ENCODE data around the gene GPR108. TPM values are rescaled to one million over a fixed set of nuclear protein-coding genes. Genes with fewer than 3 reads are reported as not detected.

Gene GPR108
- total RNA-seq, 1 donor from 2014 or later, result 72.8 TPM

DNA sequence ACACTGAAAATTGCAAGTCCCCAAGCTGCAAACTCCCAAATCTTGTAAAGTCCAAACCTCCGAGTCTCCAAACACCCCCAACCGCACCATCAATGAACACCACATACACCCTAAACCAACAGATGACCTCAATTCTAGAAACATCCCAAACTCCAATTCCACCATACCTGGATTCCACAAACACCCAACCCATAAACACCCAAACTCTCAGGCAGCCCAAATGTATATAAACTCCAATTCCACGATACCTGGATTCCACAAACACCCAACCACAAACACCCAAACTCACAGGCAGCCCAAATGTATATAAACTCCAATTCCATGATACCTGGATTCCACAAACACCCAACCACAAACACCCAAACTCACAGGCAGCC, 17.4 kb downstream of the GPR108 start:
- no peak overlapping the region for H3K4me3 Mint-ChIP-seq (ENCODE audit: low read depth)
- no peaks in the 10 kb centered on the region for H3K36me3 Mint-ChIP-seq (ENCODE audit: insufficient read depth)
- no peak overlapping the region for H3K27ac Mint-ChIP-seq
- H3K9me3 Mint-ChIP-seq (ENCODE audit: low read depth), result no peaks in the 10 kb centered on the region
- H3K27me3 Mint-ChIP-seq, result peaks cover 16% of the 10 kb centered on the region
- TF ChIP-seq, protein P1, sequence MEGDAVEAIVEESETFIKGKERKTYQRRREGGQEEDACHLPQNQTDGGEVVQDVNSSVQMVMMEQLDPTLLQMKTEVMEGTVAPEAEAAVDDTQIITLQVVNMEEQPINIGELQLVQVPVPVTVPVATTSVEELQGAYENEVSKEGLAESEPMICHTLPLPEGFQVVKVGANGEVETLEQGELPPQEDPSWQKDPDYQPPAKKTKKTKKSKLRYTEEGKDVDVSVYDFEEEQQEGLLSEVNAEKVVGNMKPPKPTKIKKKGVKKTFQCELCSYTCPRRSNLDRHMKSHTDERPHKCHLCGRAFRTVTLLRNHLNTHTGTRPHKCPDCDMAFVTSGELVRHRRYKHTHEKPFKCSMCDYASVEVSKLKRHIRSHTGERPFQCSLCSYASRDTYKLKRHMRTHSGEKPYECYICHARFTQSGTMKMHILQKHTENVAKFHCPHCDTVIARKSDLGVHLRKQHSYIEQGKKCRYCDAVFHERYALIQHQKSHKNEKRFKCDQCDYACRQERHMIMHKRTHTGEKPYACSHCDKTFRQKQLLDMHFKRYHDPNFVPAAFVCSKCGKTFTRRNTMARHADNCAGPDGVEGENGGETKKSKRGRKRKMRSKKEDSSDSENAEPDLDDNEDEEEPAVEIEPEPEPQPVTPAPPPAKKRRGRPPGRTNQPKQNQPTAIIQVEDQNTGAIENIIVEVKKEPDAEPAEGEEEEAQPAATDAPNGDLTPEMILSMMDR (IDR thresholded peaks at IDR 0.05; ENCODE audit: unreplicated experiment), result no peak
- DNase-seq (ENCODE audit: low spot score, unreplicated experiment), result no peak
- peaks cover 12% of the 10 kb centered on the region for H3K4me1 Mint-ChIP-seq (ENCODE audit: low read depth)

DNA sequence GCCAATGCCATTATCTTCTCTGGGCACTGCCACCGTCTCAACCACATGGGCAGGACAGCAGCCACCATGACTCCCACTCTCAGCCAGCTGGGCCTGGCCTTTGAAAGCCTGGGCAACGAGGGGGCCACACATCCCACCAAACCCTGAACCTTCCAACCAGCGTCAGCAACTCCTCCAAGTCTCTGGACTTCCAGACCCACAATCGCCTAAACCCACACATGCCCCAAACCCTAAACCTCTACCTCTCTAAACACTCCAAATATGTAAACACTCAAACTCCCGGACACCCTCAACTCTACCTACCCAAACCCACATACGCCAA, 17.9 kb downstream of the GPR108 start:
- H3K4me3 Mint-ChIP-seq (ENCODE audit: low read depth), result no peak overlapping the region
- TF ChIP-seq, protein P1 (IDR thresholded peaks at IDR 0.05; ENCODE audit: unreplicated experiment), result no peak
- H3K4me1 Mint-ChIP-seq (ENCODE audit: low read depth), result peaks cover 7% of the 10 kb centered on the region
- H3K27me3 Mint-ChIP-seq, result peaks cover 16% of the 10 kb centered on the region
- DNase-seq (ENCODE audit: low spot score, unreplicated experiment), result no peak
- H3K36me3 Mint-ChIP-seq (ENCODE audit: insufficient read depth), result no peaks in the 10 kb centered on the region
- H3K27ac Mint-ChIP-seq, result no peak overlapping the region
- H3K9me3 Mint-ChIP-seq (ENCODE audit: low read depth), result no peaks in the 10 kb centered on the region

DNA sequence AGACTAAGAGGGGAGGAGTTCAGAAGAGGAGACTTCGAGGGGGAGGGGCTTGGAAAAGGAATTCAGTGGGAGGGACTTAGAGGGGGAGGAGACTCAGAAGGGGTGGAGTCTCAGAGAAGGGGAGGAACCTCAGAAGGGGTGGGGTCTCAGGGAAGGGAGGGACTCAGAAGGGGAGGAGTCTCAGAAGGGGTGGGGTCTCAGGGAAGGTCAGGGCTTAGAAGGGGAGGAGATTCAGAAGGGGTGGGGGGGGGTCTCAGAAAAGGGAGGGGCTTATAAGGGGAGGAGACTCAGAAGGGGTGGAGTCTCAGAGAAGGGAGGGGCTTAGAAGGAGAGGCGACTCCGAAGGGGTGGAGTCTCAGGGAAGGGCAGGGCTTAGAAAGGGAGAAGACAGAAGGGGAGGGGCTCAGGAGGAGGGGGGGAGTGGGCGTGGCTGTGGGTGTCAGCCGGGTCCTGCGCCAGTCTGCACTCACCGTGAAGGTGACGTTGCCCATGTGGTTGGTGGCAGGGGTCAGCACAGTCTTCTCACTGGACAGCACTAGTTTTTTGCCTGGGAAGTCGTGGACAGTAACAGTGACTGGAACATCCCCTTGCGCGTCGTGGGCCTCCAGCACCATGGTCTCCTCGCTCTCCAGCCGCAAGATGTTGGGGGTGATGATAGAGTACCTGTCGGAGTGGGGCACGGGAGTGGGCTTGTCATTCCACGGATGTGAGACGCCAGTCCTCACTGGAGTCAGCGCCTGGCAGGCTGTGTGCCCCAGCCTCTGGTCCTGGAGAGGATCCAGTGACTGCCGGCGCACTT, 18.4 kb downstream of the GPR108 start:
- Mint-ChIP-seq H3K4me1 (ENCODE audit: low read depth) (peaks cover 5% of the 10 kb centered on the region), H3K27ac (no peak overlapping the region), H3K27me3 (peaks cover 16% of the 10 kb centered on the region), H3K4me3 (ENCODE audit: low read depth) (no peak overlapping the region), H3K9me3 (ENCODE audit: low read depth) (no peaks in the 10 kb centered on the region), H3K36me3 (ENCODE audit: insufficient read depth) (no peaks in the 10 kb centered on the region)
- DNase-seq (ENCODE audit: low spot score, unreplicated experiment), result no peak
- TF ChIP-seq, protein P1 (IDR thresholded peaks at IDR 0.05; ENCODE audit: unreplicated experiment), result no peak

DNA sequence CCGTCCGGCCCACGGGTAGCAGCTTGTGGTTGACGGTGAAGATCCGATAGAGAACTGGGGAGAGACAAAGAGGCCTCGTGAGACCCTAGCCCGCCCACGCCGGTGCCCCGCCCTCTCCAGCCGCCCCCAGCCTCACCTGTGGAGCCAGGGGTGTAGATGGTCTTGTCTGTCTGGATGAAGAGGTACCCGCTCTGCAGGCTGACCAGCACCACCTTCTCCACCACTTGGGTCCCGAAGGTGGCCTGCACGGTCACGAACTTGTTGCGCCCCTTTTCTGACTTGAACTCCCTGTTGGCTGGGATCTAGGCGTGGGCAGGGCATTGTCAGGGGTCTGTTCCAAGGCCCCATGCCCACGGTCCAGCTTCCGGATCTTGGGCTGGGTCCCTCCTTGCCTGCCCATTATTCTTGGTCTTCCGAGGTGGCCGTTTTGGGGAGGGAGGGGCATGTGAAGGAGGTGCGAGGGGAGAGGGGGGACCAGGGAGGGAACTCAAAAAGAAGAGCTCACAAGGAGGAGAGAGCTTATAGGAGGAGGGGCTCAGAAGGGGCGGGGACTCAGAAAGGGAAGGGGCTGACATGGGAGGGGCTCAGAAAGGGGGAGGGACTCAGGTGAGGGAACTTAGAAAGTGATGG, 19.2 kb downstream of the GPR108 start:
- H3K9me3 Mint-ChIP-seq (ENCODE audit: low read depth), result no peaks in the 10 kb centered on the region
- peaks cover 3% of the 10 kb centered on the region for H3K4me1 Mint-ChIP-seq (ENCODE audit: low read depth)
- H3K4me3 Mint-ChIP-seq (ENCODE audit: low read depth), result no peak overlapping the region
- TF ChIP-seq, protein P1 (IDR thresholded peaks at IDR 0.05; ENCODE audit: unreplicated experiment), result no peak
- H3K27ac Mint-ChIP-seq, result no peak overlapping the region
- H3K36me3 Mint-ChIP-seq (ENCODE audit: insufficient read depth), result no peaks in the 10 kb centered on the region
- DNase-seq (ENCODE audit: low spot score, unreplicated experiment), result no peak
- H3K27me3 Mint-ChIP-seq, result peaks cover 16% of the 10 kb centered on the region

DNA sequence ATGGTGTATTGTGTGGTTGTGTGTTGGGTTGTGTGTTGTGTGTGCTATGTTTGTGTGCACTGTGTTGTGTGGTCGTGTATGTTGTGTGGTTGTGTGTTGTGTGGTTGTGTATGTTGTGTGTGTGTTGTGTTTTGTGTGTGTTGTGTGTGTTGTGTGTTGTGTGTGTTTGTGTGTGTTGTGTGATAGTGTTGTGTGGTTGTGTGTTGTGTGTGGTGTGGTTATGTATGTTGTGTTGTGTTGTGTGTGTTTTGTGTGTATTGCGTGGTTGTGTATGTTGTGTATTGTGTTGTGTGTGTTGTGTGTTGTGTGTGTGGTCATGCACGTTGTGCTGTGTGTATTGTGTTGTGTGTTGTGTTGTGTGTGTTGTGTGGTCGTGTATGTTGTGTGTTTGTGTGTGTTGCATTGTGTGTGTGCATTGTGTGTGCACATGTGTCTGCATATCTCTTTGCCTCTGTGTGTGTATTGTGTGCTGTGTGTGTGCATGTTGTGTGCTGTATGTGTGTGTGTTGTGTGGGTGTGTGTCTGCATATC, 19.9 kb downstream of the GPR108 start:
- TF ChIP-seq, protein P1 (IDR thresholded peaks at IDR 0.05; ENCODE audit: unreplicated experiment), result no peak
- peaks cover 21% of the 10 kb centered on the region for H3K27me3 Mint-ChIP-seq
- no peak overlapping the region for H3K4me3 Mint-ChIP-seq (ENCODE audit: low read depth)
- H3K4me1 Mint-ChIP-seq (ENCODE audit: low read depth), result no peaks in the 10 kb centered on the region
- no peak for DNase-seq (ENCODE audit: low spot score, unreplicated experiment)
- no peaks in the 10 kb centered on the region for H3K36me3 Mint-ChIP-seq (ENCODE audit: insufficient read depth)
- no peak overlapping the region for H3K27ac Mint-ChIP-seq
- no peaks in the 10 kb centered on the region for H3K9me3 Mint-ChIP-seq (ENCODE audit: low read depth)

All from progenitor cell of endocrine pancreas (in vitro differentiated cells).